CD4-positive, alpha-beta memory T cell (primary cell): Measurements from ENCODE around the gene FNTB. TPM values are rescaled to one million over a fixed set of nuclear protein-coding genes. Genes with fewer than 3 reads are reported as not detected.

Source experiments
- CTCF ChIA-PET: fragments of 350-600 bp; sonication (Branson Sonifier 250); formaldehyde crosslinking; loops from one replicate; lab custom pipeline; 2021; ENCODE audit warnings: inconsistent platforms; ENCODE audit not compliant: partially characterized antibody; lab: Charles Lee
- POLR2A ChIA-PET: fragments of 350-600 bp; sonication (Branson Sonifier 250); formaldehyde crosslinking; loops from one replicate; lab custom pipeline; 2021; ENCODE audit not compliant: partially characterized antibody; lab: Charles Lee
- DNase-seq, 5 donors: peaks; one replicate each; pipeline versions ENCODE4 v3.0.0 to v3.0.0-alpha.2; 2020 to 2022; ENCODE audit warnings: mixed read lengths in 1 of 5
- H3K27ac ChIP-seq: one replicate; pipeline ENCODE4 v1.7.0; 2013; ENCODE audit warnings: low read depth, low read length
- H3K27me3 ChIP-seq: 2 replicates; pipeline ENCODE4 v1.7.0; 2013; ENCODE audit warnings: mild to moderate bottlenecking, low read length, moderate library complexity; ENCODE audit not compliant: insufficient read depth
- H3K36me3 ChIP-seq: 2 replicates; pipeline ENCODE4 v1.7.0; 2013; ENCODE audit warnings: mild to moderate bottlenecking, low read length, moderate library complexity; ENCODE audit not compliant: insufficient read depth
- H3K4me1 ChIP-seq: 2 replicates; pipeline ENCODE4 v1.7.0; 2013; ENCODE audit warnings: mild to moderate bottlenecking, low read length, moderate library complexity; ENCODE audit not compliant: insufficient read depth
- H3K4me3 ChIP-seq, 2 donors: one replicate each; pipeline ENCODE4 v1.7.0; 2013; ENCODE audit warnings: low read length in 2 of 2, mild to moderate bottlenecking in 1 of 2
- H3K9me3 ChIP-seq, 2 donors: one replicate each; pipeline ENCODE4 v1.7.0; 2013; ENCODE audit warnings: low read length in 2 of 2, control low read depth in 1 of 2; ENCODE audit not compliant: control insufficient read depth in 1 of 2
- H3K27ac Mint-ChIP-seq, 7 donors: one replicate each; pipeline ENCODE4 v1.8.0; 2020 to 2021; ENCODE audit warnings: mixed read lengths in 7 of 7, mild to moderate bottlenecking in 6 of 7, inconsistent platforms in 3 of 7, moderate library complexity in 3 of 7
- H3K27me3 Mint-ChIP-seq, 2 donors: one replicate each; pipeline ENCODE4 v1.8.0; 2020 to 2021; ENCODE audit warnings: mixed read lengths in 2 of 2
- H3K36me3 Mint-ChIP-seq, 2 donors: one replicate each; pipeline ENCODE4 v1.8.0; 2020 to 2021; ENCODE audit warnings: mixed read lengths in 2 of 2, inconsistent platforms in 1 of 2, mild to moderate bottlenecking in 1 of 2
- H3K4me1 Mint-ChIP-seq, 4 donors: one replicate each; pipeline ENCODE4 v1.8.0; 2020 to 2021; ENCODE audit warnings: mixed read lengths in 4 of 4, mild to moderate bottlenecking in 1 of 4
- H3K4me3 Mint-ChIP-seq, 8 donors: one replicate each; pipeline ENCODE4 v1.8.0; 2020 to 2021; ENCODE audit warnings: mixed read lengths in 8 of 8, mild to moderate bottlenecking in 7 of 8, moderate library complexity in 6 of 8, inconsistent platforms in 3 of 8
- H3K9me3 Mint-ChIP-seq, 8 donors: one replicate each; pipeline ENCODE4 v1.8.0; 2020 to 2021; ENCODE audit warnings: mixed read lengths in 8 of 8, mild to moderate bottlenecking in 5 of 8, inconsistent platforms in 3 of 8, moderate library complexity in 1 of 8
- intact Hi-C: fragments of 100-400 bp; cut with micrococcal nuclease; formaldehyde crosslinking; loops from one replicate; pipeline ENCODE4 v1.15.1; 2023
- polyA plus RNA-seq, 2 donors: library from polyadenylated mRNA; unstranded; fragments of 300-500 nt; fragmentation: Illumina TruSeq; gene quantifications; one replicate each; pipeline ENCODE4 v1.2.3, GENCODE V29; 2021
- total RNA-seq, 2 experiments: library from RNA; stranded (reverse); gene quantifications; one replicate each; pipeline ENCODE4 v1.2.3, GENCODE V29; 2021

FNTB gene
- total and polyA plus RNA-seq, 4 experiments from 2014 or later, result 4.5 to 13.6 (median 11.8) TPM

DNA sequence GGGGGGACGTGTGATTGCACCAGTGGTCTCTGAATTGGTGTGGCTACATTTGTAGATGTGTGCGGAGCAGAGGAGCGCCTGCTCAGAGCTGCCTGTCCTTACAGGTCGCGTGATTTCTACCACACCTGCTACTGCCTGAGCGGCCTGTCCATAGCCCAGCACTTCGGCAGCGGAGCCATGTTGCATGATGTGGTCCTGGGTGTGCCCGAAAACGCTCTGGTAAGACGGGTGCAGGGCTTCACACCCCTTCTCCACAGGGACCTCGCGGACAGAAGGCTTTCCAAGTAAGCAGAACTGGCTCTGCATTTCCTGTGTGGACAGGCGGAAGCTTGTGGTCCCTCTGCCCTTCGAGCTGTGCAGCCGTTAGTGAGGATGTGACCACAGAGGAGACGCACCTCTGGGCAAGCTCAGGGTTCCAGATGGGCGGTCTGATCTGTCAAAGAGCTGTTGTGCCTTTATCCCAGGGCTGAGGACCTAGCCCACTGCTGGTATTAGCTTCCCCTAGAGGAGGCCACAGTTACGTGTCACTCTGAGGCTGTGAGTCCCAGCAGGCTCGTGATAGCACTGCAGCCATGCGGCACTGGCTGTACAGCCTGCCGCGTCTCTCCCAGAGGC, 67.9 kb downstream of the FNTB start:
- ChIA-PET POLR2A (no interaction called here), CTCF (no interaction called here)
- peaks cover 30 to 32% of the 10 kb centered on the region in 2 donors for H3K36me3 Mint-ChIP-seq
- no peak overlapping the region for H3K27ac ChIP-seq
- no peaks in the 10 kb centered on the region for H3K36me3 ChIP-seq
- no peaks in the 10 kb centered on the region for H3K4me1 ChIP-seq
- peaks cover 0 to 19% (median 3%) of the 10 kb centered on the region in 4 donors for H3K4me1 Mint-ChIP-seq
- DNase-seq, result no peak
- H3K4me3 ChIP-seq, result no peak overlapping the region
- peak overlapping the region in 4 of 7 donors; percentile 19 to 80 (median 68) for H3K27ac Mint-ChIP-seq
- no peaks in the 10 kb centered on the region for H3K9me3 Mint-ChIP-seq
- H3K4me3 Mint-ChIP-seq, result no peak overlapping the region
- no peaks in the 10 kb centered on the region for H3K27me3 ChIP-seq
- H3K9me3 ChIP-seq, result no peaks in the 10 kb centered on the region
- intact Hi-C loops, result no loop called here
- H3K27me3 Mint-ChIP-seq, result no peaks in the 10 kb centered on the region

DNA sequence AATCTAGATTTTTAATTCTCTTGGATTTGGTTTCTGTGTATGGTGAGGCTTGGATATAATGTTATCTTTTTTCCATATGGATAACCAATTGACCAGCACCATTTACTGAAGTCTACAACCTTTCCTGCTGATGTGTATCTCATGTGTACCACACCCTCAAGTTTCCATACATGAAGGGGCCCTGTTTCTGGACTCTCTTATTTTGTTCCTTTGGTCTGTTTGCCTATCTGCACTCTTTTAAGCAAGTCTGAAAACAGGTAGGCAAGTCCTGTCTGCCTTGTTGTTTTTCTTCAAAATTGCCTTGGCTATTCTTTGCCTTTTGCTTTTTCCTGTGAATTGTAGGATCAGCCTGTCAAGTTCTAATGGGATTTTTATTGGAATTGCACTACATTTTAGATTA, 71.0 kb downstream of the FNTB start:
- no peak for DNase-seq
- Mint-ChIP-seq H3K27ac (peak overlapping the region in 5 of 7 donors; percentile 29 to 80 (median 43)), H3K4me1 (peaks cover 0 to 15% (median 4%) of the 10 kb centered on the region in 4 donors), H3K9me3 (no peaks in the 10 kb centered on the region), H3K27me3 (no peaks in the 10 kb centered on the region), H3K4me3 (no peak overlapping the region), H3K36me3 (peaks cover 46 to 47% of the 10 kb centered on the region in 2 donors)
- H3K36me3 ChIP-seq, result peaks cover 15% of the 10 kb centered on the region
- ChIA-PET POLR2A (no interaction called here), CTCF (no interaction called here)
- no peaks in the 10 kb centered on the region for H3K9me3 ChIP-seq
- intact Hi-C loops, result no loop called here
- H3K4me3 ChIP-seq, result no peak overlapping the region
- H3K4me1 ChIP-seq, result no peaks in the 10 kb centered on the region
- H3K27me3 ChIP-seq, result no peaks in the 10 kb centered on the region
- H3K27ac ChIP-seq, result no peak overlapping the region

DNA sequence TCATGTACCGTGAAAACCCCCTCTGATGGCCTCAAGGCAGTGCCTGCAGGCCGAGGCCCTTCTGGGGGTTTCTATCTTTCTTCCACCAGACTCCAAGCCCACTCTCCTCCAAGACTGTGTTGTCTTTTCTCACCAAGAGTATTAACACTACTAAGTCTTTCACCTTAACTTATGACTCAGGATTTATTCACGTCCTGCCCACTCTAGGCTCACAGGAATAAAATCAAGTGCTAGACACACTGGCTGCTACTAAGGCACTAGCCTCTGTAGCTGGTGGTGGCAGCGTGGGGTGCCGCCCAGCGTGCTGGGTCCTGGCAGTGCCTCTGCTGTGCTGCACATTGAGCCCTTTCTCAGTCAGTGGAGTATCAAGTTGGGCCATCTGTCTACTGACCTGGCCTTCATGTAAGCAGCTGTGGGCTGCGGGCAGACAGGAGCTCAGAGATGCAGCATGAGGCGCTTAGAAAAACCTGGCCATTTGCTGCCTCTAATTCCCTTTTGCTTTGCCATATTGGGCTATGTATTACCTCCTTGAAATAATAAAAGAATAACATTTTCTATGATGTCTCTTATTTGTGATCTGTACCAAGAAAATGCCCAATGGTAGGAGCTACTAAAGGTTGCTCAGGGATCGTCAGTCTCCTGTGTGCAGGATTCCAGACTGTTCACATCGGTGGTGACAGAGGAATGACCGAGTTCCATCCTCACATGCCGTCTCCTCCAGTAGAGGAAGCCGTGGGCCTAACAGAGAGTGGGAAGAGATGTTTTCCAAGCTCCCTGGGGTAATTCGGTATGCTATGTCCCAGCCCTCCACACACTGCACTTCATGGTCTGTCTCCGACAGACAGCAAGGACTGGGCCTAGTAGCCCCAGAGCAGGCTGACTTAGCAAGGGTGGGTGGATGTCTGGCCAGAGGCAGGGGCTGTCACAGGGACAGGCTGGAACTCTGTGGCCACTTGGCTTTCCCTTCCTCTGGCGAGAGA, 75.7 kb downstream of the FNTB start:
- ChIA-PET POLR2A (no interaction called here), CTCF (no interaction called here)
- Mint-ChIP-seq H3K4me3 (no peak overlapping the region), H3K27ac (peak overlapping the region in 3 of 7 donors; percentile 25 to 43 (median 41)), H3K4me1 (peaks cover 0 to 11% (median 5%) of the 10 kb centered on the region in 4 donors), H3K36me3 (peaks cover 70% of the 10 kb centered on the region in 2 donors), H3K27me3 (no peaks in the 10 kb centered on the region), H3K9me3 (no peaks in the 10 kb centered on the region)
- Histone ChIP-seq H3K27me3 (no peaks in the 10 kb centered on the region), H3K4me1 (no peaks in the 10 kb centered on the region), H3K27ac (no peak overlapping the region), H3K9me3 (no peaks in the 10 kb centered on the region), H3K36me3 (peaks cover 37% of the 10 kb centered on the region), H3K4me3 (no peak overlapping the region)
- intact Hi-C loops, result no loop called here
- DNase-seq, result no peak

DNA sequence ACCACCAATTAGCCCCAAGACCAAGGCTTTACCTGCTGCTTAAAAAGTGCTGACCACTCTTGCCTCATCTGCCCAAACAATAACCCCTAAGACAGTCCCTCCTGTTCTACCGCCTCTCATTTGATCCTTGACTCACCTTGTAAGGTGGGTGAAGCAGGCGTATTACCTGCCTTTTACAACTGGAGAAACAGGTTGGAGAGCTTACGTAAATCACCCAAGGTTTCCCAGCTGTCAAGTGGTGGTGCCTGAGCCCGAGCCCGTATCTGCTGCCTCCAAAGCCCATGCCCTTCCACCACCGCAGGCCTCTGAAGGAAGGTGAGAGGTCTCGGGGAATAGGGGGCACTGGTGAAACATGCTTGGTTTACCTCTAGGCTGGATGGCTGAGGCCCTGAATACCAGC, 79.0 kb downstream of the FNTB start:
- CTCF ChIA-PET, result interaction anchor here (1.1 kb wide), 1 partner anchor 32 kb away, joined by 3 read pairs; no protein-coding TSS in a partner anchor
- POLR2A ChIA-PET, result no interaction called here

DNA sequence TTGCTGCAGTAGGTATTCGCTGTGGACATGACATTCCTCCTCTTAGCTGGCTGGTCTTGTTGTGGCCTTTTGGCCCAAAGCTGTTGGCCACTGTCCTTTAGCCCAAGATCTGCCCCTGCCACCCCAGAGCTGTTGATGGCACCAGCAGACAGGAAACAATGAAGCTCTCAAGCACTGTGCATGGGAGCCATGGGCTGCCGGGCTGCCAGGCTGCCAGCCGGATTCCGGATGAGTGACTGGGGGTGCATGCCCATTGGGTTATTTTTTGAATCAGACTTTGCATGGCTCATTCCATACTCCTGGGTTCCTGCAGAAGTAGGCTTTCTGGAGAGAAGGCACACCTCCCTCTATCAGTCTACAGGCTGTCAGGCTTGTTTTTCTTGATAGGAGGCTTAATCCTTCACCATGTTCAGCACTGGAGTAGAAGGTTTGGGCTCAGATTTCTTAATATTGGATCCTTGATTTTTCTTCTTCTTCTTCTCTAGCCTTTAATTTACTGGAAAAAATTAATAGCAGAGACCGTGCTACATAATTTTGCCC, 83.2 kb downstream of the FNTB start:
- POLR2A ChIA-PET, result no interaction called here
- intact Hi-C loops, result no loop called here
- peak overlapping the region in 2 of 7 donors; percentile 53 to 78 for H3K27ac Mint-ChIP-seq

More for the DNA sequence above, 79.0 kb downstream of the FNTB start:
- Histone ChIP-seq H3K36me3 (peaks cover 37% of the 10 kb centered on the region), H3K27me3 (no peaks in the 10 kb centered on the region), H3K9me3 (no peaks in the 10 kb centered on the region), H3K27ac (no peak overlapping the region), H3K4me1 (no peaks in the 10 kb centered on the region), H3K4me3 (no peak overlapping the region)
- no peak for DNase-seq
- Mint-ChIP-seq H3K27me3 (no peaks in the 10 kb centered on the region), H3K4me3 (no peak overlapping the region), H3K27ac (peak overlapping the region in 1 of 7 donors; percentile 72), H3K4me1 (peaks cover 0 to 7% (median 4%) of the 10 kb centered on the region in 4 donors), H3K9me3 (no peaks in the 10 kb centered on the region), H3K36me3 (peaks cover 69 to 77% of the 10 kb centered on the region in 2 donors)
- intact Hi-C loops, result no loop called here

DNA sequence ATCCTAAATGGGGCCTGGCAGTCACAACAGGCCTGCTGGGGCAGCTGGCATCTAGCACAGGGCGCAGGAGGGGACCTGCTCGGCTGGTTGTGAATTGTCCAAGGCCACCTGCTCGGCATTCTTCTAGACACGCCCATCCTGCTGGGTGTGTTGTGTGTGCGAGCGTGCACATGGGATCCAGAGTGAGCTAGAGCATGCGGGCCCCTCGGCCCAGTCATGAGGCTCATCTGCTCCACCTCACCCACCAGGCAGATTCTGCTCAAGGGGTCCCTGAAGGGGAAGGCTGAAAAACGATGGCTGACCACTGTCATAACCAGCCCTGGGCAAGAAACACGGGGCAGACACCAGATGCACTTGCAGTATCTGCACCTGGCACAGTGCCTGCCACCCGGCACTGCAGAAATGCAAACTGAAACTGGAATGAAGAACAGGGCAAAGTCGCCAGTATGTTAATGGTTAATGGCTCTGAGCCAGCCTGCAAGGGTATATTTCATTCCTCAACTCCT, 83.8 kb downstream of the FNTB start:
- H3K4me3 ChIP-seq, result no peak overlapping the region
- Mint-ChIP-seq H3K27me3 (no peaks in the 10 kb centered on the region), H3K4me3 (no peak overlapping the region), H3K27ac (peak overlapping the region in 2 of 7 donors; percentile 53 to 59), H3K36me3 (peaks cover 46 to 64% of the 10 kb centered on the region in 2 donors), H3K9me3 (no peaks in the 10 kb centered on the region), H3K4me1 (peaks cover 13 to 22% (median 14%) of the 10 kb centered on the region in 4 donors)
- POLR2A ChIA-PET, result no interaction called here
- no peaks in the 10 kb centered on the region for H3K4me1 ChIP-seq
- H3K27me3 ChIP-seq, result no peaks in the 10 kb centered on the region
- intact Hi-C loops, result no loop called here
- DNase-seq, result no peak
- no peaks in the 10 kb centered on the region for H3K9me3 ChIP-seq
- no peak overlapping the region for H3K27ac ChIP-seq
- peaks cover 26% of the 10 kb centered on the region for H3K36me3 ChIP-seq
- CTCF ChIA-PET, result no interaction called here

More for the DNA sequence above, 83.2 kb downstream of the FNTB start:
- peaks cover 32% of the 10 kb centered on the region for H3K36me3 ChIP-seq
- no peaks in the 10 kb centered on the region for H3K9me3 ChIP-seq
- CTCF ChIA-PET, result no interaction called here
- Mint-ChIP-seq H3K27me3 (no peaks in the 10 kb centered on the region), H3K4me3 (no peak overlapping the region), H3K4me1 (peaks cover 8 to 17% (median 9%) of the 10 kb centered on the region in 4 donors), H3K36me3 (peaks cover 46 to 64% of the 10 kb centered on the region in 2 donors), H3K9me3 (no peaks in the 10 kb centered on the region)
- no peaks in the 10 kb centered on the region for H3K27me3 ChIP-seq
- H3K27ac ChIP-seq, result no peak overlapping the region
- no peaks in the 10 kb centered on the region for H3K4me1 ChIP-seq
- H3K4me3 ChIP-seq, result no peak overlapping the region
- no peak for DNase-seq

DNA sequence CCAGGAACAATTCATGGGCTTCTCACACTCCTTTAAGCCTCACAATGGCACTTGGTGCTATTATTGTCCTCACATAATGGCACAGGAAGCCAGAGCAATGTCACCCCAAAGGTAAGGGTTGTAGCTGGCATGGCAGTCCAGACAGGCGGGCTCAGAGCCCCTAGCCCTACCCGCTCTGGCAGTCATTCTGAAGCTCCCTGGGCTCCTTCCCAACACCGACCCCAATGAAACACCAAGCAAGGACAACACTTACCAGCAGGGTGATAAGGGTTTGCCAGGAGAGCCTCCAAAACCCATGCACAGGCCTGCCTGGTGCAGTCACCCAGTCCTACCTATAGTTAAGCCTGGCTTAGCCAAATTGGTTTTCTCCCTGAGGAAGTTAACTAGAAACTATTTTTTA, 84.8 kb downstream of the FNTB start:
- Histone ChIP-seq H3K27me3 (no peaks in the 10 kb centered on the region), H3K9me3 (no peaks in the 10 kb centered on the region), H3K4me1 (no peaks in the 10 kb centered on the region), H3K4me3 (no peak overlapping the region), H3K36me3 (peaks cover 28% of the 10 kb centered on the region), H3K27ac (no peak overlapping the region)
- POLR2A ChIA-PET, result no interaction called here
- CTCF ChIA-PET, result no interaction called here
- no peak for DNase-seq
- Mint-ChIP-seq H3K27me3 (no peaks in the 10 kb centered on the region), H3K9me3 (no peaks in the 10 kb centered on the region), H3K4me3 (no peak overlapping the region), H3K27ac (no peak overlapping the region), H3K4me1 (peaks cover 11 to 26% (median 17%) of the 10 kb centered on the region in 4 donors), H3K36me3 (peaks cover 48 to 64% of the 10 kb centered on the region in 2 donors)
- intact Hi-C loops, result no loop called here
